ENCODE measurements around the gene TSPAN18. TPM values are rescaled to one million over a fixed set of nuclear protein-coding genes. Genes with fewer than 3 reads are reported as not detected.

The TSPAN18 gene
- total RNA-seq, 1 experiment from 2014 or later = 31.5 TPM

DNA sequence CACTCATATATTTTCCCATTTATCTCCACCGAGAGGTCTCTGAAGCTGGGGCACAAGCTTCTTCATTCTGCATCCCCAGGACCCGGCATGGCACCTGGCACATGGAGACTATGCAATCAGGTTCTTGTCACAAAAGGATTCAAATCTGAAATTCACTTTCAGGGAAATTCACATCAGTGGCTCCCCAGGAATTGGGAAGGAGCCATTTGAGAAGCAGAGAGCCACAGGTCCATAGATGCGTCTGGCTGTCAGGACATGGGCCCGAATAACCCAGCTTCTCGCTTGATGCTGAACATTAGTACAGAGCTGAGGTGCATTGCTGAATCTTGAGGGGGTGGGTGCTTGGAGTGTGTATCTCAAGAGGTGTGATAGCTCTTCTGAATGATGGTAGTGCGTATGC lies 82.5 kb downstream of the TSPAN18 start:
- Histone ChIP-seq H3K4me3 (no peak overlapping the region), H3K4me1 (peaks cover 27% of the 10 kb centered on the region), H3K36me3 (no peaks in the 10 kb centered on the region), H3K27ac (no peak overlapping the region), H3K27me3 (no peaks in the 10 kb centered on the region), H3K9me3 (replicated peaks) (no peaks in the 10 kb centered on the region)
- DNase-seq = no peak

DNA sequence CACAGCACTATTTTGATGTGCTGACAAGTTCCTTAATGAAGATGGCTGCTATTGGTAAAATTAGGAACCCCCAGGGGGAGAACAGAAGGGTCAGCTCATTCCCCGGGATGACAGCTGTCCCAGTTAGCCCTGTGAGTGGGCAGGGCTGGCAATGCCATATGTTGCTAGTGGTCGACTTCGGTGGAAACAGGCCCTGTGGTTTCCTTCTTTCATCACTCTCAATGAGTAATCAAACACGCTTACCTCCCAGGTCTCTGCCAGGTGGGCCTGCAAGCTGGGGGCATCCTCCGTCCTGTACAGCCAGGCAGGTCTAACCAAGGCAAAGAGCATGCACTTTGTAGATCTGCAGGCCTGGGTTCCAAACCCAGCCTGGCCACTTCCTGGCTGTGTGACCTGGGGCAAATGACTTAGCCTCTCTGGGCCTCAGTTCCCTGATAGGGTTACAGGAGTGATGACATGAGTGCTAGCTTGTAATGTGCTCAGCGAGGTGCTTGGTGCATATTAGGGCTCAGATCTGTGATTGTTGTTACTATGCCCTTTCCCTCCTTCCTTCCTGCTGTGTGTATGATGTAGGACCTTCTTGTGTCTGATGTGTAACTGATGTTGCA lies 85.2 kb downstream of the TSPAN18 start:
- no peaks in the 10 kb centered on the region for H3K9me3 ChIP-seq (replicated peaks)
- no peaks in the 10 kb centered on the region for H3K36me3 ChIP-seq
- peaks cover 3% of the 10 kb centered on the region for H3K4me1 ChIP-seq
- H3K27me3 ChIP-seq = no peaks in the 10 kb centered on the region
- H3K27ac ChIP-seq = no peak overlapping the region
- H3K4me3 ChIP-seq = no peak overlapping the region
- peak; percentile 60 to 65 for DNase-seq

DNA sequence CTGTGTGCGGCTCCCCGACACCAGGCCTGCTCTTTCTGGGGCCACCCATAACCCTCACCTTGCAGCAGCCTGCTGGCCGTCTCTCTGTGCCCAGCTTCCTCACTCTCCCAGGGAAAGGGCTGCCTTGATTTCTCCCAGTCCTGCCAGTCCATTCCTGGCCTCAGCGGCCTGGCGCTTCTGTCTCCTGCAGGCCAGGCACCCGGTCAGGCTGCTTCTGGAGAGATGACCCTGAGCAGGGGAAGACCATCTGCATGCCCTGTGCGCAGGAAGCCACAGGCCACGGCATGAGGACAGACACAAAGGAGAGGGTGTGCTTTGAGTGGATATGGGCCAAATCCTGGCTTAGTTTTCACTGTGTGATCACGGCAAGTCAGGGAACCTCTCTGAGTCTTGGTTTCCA lies 86.2 kb downstream of the TSPAN18 start:
- Histone ChIP-seq H3K4me1 (peaks cover 7% of the 10 kb centered on the region), H3K27me3 (no peaks in the 10 kb centered on the region), H3K27ac (no peak overlapping the region), H3K36me3 (no peaks in the 10 kb centered on the region), H3K4me3 (no peak overlapping the region), H3K9me3 (replicated peaks) (no peaks in the 10 kb centered on the region)
- no peak for DNase-seq

DNA sequence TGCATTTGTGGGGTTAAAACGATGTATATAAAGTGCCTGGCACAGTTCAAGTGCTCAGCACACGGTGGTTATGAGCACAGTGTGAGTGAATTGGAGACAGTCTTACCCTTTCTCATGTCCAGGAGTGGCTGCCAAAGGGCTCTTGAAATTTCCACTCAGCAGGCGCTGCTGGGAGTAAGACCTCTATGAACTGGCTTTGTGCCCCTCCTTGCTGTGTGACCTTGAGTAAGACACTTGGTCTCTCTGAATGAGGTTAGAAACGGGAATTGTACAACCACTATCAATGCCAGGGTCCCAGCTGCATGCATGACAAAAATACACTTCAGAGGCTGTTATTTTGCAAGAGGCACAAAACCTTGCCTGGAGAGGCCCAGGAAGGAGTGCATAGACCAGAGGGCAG lies 86.6 kb downstream of the TSPAN18 start:
- Histone ChIP-seq H3K27me3 (no peaks in the 10 kb centered on the region), H3K27ac (no peak overlapping the region), H3K4me1 (peaks cover 11% of the 10 kb centered on the region), H3K9me3 (replicated peaks) (no peaks in the 10 kb centered on the region), H3K4me3 (no peak overlapping the region), H3K36me3 (no peaks in the 10 kb centered on the region)
- DNase-seq = no peak

DNA sequence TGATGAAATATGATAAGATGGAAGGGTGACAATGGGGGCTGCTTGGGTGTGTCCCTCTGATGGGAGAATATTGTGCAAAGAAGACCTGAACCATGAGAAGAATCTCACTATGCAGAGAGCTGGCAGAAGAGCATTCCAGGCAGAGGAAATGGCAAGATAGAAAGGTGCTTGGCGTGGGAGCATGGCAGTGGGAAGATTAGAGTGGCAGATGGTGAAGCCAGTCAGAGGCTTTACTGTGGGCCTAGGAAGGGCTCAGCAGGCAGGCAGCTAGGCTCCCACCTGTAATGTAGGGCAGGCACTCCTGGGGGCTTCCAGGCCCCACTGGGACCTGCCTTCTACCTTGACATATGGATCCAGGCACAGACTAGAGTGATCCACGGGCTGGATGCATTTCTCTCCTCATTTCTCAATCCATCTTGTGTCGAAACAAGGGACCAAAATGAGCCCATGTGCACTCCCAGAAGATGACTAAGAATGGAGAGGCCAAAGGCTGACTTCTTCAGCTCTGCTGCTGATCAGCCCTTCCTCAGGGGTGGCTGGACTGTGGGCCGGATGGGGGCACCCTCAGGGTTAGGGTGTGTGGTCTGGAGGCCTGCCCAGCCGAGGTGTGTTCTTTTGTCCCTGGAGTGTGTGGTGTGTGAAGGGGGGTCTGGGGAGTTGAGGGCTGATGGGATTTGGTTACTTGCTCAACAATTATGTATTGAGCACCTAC lies 88.3 kb downstream of the TSPAN18 start:
- Histone ChIP-seq H3K27me3 (no peaks in the 10 kb centered on the region), H3K9me3 (replicated peaks) (no peaks in the 10 kb centered on the region), H3K4me3 (no peak overlapping the region), H3K36me3 (no peaks in the 10 kb centered on the region), H3K27ac (no peak overlapping the region), H3K4me1 (peaks cover 12% of the 10 kb centered on the region)
- peak in 1 of 2 experiments; percentile 14 for DNase-seq

DNA sequence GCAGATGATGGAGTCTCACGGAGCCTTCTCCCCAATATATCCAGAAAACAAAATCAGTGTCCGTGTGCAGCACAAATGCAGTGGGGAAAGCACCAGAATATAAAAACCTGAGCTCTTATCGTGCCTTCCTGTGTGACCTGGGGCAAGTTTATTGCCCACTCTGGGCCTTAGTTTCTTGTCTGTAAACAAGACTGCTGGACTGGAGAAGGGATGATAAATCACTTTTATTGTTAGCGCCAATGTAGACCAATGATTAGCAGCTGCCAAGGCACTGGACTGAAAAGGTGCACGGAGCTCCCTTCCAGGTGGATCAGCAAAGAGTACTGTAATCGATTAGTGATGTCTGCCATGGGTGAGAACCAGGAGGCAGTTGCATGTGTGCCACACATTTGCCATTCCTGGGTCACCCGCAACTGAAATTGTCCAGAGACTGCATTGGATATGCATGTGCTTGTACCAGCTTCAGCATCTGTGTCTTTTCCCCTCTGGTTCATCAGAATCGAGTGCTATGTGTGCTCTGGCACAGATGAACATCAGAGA lies 89.2 kb downstream of the TSPAN18 start:
- H3K27ac ChIP-seq = no peak overlapping the region
- H3K4me3 ChIP-seq = no peak overlapping the region
- H3K4me1 ChIP-seq = peaks cover 12% of the 10 kb centered on the region
- H3K36me3 ChIP-seq = no peaks in the 10 kb centered on the region
- DNase-seq = no peak
- H3K9me3 ChIP-seq (replicated peaks) = no peaks in the 10 kb centered on the region
- no peaks in the 10 kb centered on the region for H3K27me3 ChIP-seq

DNA sequence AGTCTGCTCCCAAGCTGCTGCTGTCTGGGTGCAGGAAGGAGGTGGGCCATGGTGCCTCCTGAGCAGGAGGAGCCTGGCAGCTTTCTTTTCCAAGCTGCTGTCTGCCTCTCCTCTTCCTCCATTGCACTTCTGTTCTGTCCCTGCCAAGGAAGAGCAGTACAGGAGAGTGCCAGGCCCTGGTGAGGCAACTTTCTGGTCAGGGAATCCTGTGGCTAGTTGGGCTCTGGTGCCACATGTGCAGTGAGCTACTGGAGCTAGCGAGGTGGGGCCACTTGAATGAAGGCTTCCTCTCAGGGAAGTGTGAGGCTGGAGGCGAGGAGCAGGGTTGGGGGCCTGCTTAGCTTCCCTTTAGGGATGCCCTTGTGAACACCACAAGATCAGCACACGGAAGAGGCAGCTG lies 90.0 kb downstream of the TSPAN18 start:
- no peak for DNase-seq
- H3K4me1 ChIP-seq = peaks cover 8% of the 10 kb centered on the region; the same call in 1 of the 2 replicates
- H3K27ac ChIP-seq = no peak overlapping the region
- H3K9me3 ChIP-seq (replicated peaks) = no peaks in the 10 kb centered on the region
- H3K36me3 ChIP-seq = no peaks in the 10 kb centered on the region
- H3K4me3 ChIP-seq = no peak overlapping the region
- no peaks in the 10 kb centered on the region for H3K27me3 ChIP-seq

DNA sequence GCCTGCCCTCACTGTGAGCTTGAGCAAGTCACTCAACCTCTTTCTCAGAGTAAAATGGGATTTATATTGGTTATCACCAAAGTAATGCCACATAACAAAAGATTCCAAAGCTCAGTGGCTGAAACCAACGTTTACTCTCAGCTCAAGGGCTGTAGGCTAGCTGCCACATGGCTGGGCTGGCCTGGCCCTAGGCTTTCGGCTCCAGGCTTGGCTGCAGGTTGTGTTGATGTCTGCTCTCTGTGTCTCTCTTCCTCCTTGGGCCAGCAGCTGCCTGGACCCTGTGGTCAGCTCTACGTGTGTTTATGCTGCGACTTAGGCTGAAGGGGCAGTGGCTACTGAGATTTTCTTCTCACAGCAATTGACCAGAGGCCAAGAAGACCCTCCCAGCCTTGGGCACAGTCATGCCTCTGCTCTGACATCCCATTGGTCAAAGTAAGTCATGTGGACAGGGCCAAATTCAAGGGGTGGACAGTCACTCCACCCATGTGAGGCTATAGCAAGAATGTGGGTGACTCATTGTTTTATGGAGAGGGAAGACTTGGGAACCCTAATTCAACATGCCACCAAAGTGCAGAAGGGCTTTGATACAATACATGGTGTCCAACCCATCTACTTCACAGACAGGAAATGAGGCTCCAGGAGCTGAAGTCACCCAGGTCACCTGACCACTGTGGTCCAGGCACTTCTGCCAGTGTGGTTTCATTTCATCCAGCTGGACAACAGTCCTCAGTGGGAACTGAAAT lies 90.6 kb downstream of the TSPAN18 start:
- Histone ChIP-seq H3K27ac (0 out of 2 replicates have a peak overlapping the region, but pooled peaks have one; percentile 4), H3K9me3 (replicated peaks) (no peaks in the 10 kb centered on the region), H3K27me3 (no peaks in the 10 kb centered on the region), H3K36me3 (no peaks in the 10 kb centered on the region), H3K4me1 (peaks cover 8% of the 10 kb centered on the region; the same call in 1 of the 2 replicates), H3K4me3 (no peak overlapping the region)
- peak; percentile 48 to 50 for DNase-seq

DNA sequence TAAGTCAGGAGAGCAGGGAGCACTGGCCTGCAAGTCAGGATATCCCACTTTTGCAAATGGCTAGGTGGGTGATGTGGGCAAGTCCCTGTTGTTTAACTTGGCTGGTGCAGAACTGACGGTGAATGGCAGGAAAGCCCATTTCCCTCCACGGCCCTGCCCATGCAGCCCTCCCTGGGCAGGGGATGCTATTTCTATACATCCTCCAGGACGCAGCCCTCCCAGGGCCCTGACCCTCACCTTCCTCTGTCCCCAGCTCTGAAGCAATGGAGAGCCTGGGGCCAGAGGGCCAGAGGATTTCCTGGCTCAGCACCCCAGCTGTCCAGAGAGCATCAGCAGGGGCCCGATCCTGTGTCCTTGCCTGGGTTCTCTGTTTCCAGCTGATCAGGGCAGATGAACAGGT lies 91.3 kb downstream of the TSPAN18 start:
- no peak for DNase-seq
- no peaks in the 10 kb centered on the region for H3K27me3 ChIP-seq
- no peak overlapping the region for H3K4me3 ChIP-seq
- H3K4me1 ChIP-seq = peaks cover 8% of the 10 kb centered on the region; the same call in 1 of the 2 replicates
- 0 out of 2 replicates have a peak overlapping the region, but pooled peaks have one; percentile 4 for H3K27ac ChIP-seq
- H3K9me3 ChIP-seq (replicated peaks) = no peaks in the 10 kb centered on the region
- H3K36me3 ChIP-seq = no peaks in the 10 kb centered on the region

DNA sequence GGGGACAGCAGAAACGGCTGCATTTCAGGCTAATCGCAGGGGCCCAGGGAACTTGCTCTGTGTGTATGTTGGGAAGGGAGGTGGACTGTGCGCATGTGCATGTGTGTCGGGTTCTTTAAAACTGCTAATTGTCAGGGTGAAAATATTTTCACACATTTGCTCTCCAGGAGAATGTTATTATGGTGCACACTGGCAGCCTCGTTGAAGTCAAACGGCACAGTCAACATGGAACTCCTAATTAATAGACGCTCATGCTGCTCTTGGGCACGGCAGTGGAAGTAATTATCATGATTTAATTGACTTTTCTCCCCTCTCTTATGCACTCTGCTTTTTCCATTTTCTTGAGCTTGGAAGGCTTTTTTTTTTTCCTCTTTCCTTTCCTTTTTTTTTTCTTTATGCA lies 92.6 kb downstream of the TSPAN18 start:
- no peaks in the 10 kb centered on the region for H3K27me3 ChIP-seq
- H3K27ac ChIP-seq = no peak overlapping the region
- H3K9me3 ChIP-seq (replicated peaks) = no peaks in the 10 kb centered on the region
- H3K4me3 ChIP-seq = no peak overlapping the region
- no peak for DNase-seq
- H3K4me1 ChIP-seq = peaks cover 8% of the 10 kb centered on the region; the same call in 1 of the 2 replicates
- no peaks in the 10 kb centered on the region for H3K36me3 ChIP-seq

DNA sequence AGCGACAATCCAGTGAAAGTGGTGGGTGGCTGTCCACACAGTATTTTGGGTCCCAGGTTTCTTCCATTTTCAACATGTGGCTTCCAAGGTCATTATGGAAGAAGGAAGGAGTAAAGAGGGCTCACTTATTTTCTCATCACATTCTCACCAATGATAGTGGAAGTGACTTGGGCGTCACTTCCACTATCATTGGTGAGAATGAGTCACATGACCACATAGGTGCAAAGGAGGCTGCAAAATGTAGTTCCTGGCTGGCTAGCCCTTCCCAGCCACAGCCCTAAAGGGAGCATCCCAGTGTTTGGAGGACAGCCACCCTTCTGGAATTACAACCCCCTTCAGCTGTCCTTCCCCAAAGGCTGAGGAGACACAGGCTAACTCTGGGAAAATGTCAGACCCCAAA lies 95.6 kb downstream of the TSPAN18 start:
- Histone ChIP-seq H3K27ac (no peak overlapping the region), H3K36me3 (no peaks in the 10 kb centered on the region), H3K4me3 (no peak overlapping the region), H3K27me3 (no peaks in the 10 kb centered on the region), H3K4me1 (peaks cover 8% of the 10 kb centered on the region; the same call in 1 of the 2 replicates), H3K9me3 (replicated peaks) (no peaks in the 10 kb centered on the region)
- no peak for DNase-seq

DNA sequence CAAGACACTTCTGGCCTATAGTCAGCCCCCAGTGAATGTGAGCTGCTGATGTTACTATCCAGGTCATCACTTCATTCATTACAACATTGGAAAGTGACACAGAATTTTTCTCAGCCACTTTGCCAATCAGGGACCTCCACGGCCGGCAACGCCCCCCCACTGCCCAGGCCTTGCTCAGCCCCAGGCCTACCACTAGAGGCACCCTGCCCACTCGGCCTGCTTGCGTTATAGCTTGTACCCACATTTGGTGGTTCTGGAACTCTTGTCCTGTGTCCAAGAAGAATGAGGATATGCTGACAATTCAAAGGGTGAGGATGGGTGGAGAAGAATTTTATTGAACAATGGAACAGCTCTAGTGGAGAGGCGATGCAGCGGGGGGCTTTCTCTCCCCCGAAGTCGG lies 96.2 kb downstream of the TSPAN18 start:
- no peak overlapping the region for H3K27ac ChIP-seq
- no peaks in the 10 kb centered on the region for H3K27me3 ChIP-seq
- DNase-seq = peak in 1 of 2 experiments; percentile 19
- peaks cover 4% of the 10 kb centered on the region; the same call in 1 of the 2 replicates for H3K4me1 ChIP-seq
- no peak overlapping the region for H3K4me3 ChIP-seq
- no peaks in the 10 kb centered on the region for H3K36me3 ChIP-seq
- H3K9me3 ChIP-seq (replicated peaks) = no peaks in the 10 kb centered on the region

DNA sequence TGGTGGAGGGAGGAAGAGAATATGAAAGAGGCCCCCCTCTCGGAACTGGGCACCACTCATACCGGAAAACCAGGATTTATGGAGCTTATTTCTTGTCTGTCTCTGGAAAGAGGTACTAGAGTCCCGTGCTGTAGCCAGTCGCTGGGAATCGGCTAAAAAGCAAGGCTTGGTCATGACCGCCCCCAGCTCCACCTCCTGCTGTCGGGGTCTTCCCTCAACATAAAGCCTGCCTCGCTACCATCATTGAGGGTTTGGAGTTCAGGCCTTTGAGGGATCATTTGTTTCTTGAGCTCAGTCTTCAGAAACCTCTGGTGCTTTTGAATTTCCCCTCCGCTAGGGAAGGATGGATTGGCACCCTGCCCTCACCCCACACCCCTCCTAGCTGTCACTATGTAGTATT lies 97.1 kb downstream of the TSPAN18 start:
- no peaks in the 10 kb centered on the region for H3K27me3 ChIP-seq
- no peak overlapping the region for H3K4me3 ChIP-seq
- H3K27ac ChIP-seq = no peak overlapping the region
- DNase-seq = no peak
- no peaks in the 10 kb centered on the region for H3K9me3 ChIP-seq (replicated peaks)
- H3K36me3 ChIP-seq = no peaks in the 10 kb centered on the region
- H3K4me1 ChIP-seq = no peaks in the 10 kb centered on the region

DNA sequence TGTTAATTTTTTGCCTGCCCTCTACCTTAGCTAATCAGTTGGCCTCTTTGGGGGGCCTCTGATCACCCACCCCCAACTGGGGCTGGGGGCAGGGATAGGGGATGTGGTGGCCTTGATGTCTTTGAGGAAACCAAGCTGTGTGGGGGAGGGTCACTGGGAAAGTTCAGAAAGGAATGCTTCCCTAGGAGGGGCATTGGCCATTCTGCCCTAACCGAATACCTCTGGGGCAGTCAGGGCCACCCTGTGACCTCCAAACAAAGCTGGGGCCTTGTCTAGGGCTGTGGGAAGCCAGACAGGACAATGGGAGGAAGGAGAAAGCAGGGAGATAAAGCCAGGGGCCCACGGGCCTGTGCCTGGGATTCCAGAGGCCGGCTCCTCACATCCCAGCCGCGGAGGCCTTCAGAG lies 97.5 kb downstream of the TSPAN18 start:
- no peaks in the 10 kb centered on the region for H3K36me3 ChIP-seq
- no peaks in the 10 kb centered on the region for H3K4me1 ChIP-seq
- no peak overlapping the region for H3K4me3 ChIP-seq
- H3K9me3 ChIP-seq (replicated peaks) = no peaks in the 10 kb centered on the region
- no peak for DNase-seq
- H3K27me3 ChIP-seq = no peaks in the 10 kb centered on the region
- no peak overlapping the region for H3K27ac ChIP-seq

All from SJCRH30 (cell line).